OCI-LY1 (cell line): Measurements from ENCODE around the gene KAT8.

Experiments
- CTCF ChIP-seq: fragments of 200-600 bp; sonication (generic), shearing (Covaris generic); IDR thresholded peaks from 2 replicates; pipeline ENCODE4 v1.5.1; 2017; ENCODE audit warnings: mild to moderate bottlenecking, antibody characterized with exemption, low read length, moderate library complexity, mixed read lengths
- EZH2 ChIP-seq: fragments of 200-600 bp; sonication (generic), shearing (Covaris generic); IDR thresholded peaks from 2 replicates; pipeline ENCODE4 v1.8.0; 2017; ENCODE audit warnings: borderline replicate concordance, mixed run types, mild to moderate bottlenecking, antibody characterized with exemption, low read length, moderate library complexity, mixed read lengths

GRCh38 chr16:31117384-31118222 lies at the start of gene KAT8:
- TF ChIP-seq CTCF (no peak), EZH2 (no peak)
